Stimulated activated CD8-positive, alpha-beta memory T cell treated with anti-CD3 and anti-CD28 coated beads, Interleukin-7, amount 100 ng/mL, for 24 hours (primary cell): ENCODE measurements around the gene XPR1.
"Not testable (repeated sequence)": the region's sequence is repeated elsewhere in the genome, so short reads cannot be mapped to it uniquely, and the experiment has no call there.

Experiments
- DNase-seq: peaks from one replicate; pipeline ENCODE4 v3.0.0-alpha.2; 2020; ENCODE audit warnings: low read depth

Gene XPR1

DNA sequence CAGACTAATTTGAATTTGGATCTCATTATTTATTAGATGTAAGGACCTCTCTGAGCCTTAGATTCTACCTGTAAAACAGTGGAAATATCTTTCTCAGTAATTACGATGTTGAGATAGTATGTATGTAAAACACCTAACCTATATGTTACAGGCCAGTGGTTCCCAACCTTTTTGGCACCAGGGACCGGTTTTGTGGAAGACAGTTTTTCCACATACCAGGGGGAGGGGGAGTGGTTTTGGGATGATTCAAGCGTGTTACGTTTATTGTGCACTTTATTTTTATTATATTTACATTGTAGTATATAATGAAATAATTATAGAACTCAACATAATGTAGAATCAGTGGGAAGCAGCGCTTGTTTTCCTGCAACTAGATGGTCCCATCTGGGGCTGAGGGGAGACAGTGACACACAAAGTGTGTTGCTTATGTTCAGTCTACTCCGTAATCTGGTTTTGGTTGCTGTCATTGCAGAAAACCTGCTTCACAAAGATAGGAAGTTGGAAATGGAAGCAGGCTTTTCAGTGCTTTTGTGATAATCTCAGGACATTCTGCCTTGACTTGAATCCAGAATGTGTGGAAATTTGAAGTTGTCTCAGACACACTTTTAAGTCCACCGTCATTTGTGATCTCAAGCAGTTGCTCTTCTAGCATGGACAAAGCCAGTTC lies 12.8 kb downstream of the XPR1 start:
- DNase-seq = no peak

DNA sequence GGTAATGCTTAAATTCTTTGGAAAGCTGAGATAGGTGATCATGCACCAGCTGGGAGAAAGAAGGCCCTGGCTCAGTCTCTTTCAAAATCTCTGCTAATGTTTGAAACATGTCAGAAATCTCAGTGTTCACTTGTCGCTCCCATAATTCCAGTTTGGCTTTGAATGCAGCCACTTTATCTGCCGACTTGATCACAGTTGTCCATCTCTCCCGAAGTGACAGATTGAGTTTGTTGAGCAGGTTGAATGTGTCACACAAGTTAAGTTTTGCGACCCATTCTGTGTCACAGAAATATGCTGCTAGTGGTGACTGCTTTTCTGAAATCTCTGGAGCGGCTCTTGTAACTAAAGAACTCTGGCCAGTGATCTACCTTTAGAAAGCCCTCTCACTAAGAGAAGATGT lies 13.4 kb downstream of the XPR1 start:
- DNase-seq = not testable (repeated sequence)

- DNase-seq = no peak
These were observed 14.3 kb downstream of the XPR1 start for GRCh38 chr1:180646093-180646492.

DNA sequence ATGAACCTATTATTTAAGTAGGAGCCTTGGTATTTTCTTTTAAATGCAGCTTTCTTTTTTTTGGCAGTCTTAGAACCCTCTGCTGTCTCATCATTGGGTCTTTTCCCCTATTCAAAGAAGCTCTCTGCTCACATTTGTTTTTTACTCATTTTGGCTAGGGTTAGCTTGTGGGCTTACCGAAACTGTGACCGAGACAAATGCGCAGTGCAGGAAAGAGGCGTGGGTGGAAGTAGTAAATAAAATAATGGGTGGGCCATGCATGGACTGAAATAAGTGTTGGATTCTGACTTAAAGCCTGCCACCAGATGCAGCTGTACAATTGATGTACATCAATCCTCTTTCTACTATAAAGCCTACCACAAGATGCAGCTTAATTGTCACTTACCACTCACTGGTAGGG lies 14.7 kb downstream of the XPR1 start:
- DNase-seq = no peak

DNA sequence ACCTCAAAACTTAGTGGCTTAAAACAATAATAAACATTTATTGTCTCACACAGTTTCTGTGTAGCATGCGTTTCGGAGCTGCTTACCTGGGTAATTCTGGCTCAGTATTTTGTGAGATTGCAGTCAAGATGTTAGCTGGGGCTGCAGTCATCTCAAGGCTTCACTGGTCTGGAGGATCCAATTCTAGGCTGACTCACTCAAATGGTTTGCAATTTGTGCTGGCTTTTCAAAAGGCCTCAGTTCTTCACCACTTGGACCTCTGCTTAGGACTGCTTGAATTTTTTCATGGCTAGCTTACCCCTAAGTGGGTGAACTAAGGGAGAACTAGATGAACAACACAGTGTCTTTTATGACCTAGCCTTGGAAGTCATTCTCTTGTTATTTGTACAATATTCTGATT lies 21.0 kb downstream of the XPR1 start:
- DNase-seq = no peak

DNA sequence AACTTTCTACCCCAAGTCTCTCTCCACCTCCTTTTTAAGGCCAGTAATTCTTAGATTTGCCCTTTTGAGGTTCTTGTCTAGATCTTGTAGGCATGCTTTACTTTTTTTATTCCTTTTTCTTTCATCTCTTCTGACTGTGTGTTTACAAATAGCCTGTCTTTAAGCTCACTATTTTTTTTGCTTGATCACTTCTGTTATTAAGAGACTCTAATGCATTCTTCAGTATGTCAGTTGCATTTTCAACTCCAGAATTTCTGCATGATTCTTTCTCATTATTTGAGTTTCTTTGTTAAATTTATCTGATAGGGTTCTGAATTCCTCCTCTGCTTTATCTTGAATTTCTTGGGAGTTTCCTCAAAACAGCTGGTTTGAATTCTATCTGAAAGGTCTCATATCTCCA lies 30.9 kb downstream of the XPR1 start:
- no peak for DNase-seq

- no peak for DNase-seq
These were observed 38.9 kb downstream of the XPR1 start for GRCh38 chr1:180670681-180671080.

GRCh38 chr1:180672105-180672504 lies 40.3 kb downstream of the XPR1 start:
- no peak for DNase-seq

DNA sequence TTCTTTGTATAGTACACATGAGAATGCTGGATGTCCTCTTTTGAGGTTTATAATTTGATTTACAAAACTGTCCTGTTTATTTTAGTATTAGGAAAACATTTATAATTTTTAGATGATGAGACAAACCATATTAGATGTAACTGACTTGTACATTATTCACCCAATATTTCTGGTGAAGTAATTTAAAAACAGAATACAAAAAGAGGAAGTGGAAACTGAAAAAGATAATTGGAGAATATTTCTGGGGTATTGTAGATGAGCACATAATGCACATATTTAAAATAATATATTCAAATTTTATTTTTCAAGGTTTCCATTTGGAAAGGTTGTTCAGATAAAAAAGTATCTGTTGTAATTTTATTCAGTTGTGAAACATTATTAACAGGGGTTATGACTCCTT lies 40.7 kb downstream of the XPR1 start:
- no peak for DNase-seq

DNA sequence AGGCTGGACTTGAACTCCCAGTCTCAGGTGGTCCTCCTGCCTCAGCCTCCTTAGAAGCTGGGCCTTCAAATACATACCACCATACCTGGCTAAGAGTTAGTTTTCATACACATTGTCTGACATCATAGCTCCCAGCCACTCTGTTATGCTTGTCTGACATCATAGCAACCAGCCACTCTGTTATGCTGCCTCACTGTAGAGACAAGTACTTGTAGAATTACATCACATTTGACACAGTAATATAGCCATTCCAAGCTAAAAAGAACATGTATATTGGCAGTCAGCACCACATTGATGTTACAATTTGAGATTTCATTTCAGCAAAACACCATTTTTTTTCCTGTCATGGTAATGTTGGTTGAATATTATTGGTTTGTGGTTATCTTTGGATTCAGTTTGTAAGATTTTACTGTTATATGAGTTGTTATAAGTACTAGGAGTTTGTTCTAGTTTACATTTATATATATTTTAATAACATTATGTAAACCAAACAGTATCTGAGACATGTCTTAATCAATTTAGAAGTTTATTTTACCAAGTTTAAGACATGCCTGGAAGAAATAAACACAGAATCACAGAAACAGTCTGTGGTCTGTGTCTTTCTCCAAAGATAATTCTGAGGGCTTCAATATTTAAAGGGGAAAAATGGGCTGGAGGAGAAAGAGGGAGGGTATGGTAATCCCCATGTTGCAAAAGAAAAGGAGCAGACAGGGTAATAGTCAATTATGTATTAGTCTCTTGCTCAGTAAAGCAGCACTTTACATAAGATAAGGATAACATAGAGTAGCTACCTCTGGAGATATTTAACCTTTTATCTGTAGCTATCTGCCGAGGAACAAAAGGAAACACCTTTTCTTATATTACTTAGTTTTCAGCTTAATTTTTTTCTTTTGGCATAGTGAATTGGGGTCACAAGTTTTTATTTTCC lies 43.0 kb downstream of the XPR1 start:
- DNase-seq = no peak

- DNase-seq = no peak
These were observed 43.8 kb downstream of the XPR1 start for GRCh38 chr1:180675586-180675985.

DNA sequence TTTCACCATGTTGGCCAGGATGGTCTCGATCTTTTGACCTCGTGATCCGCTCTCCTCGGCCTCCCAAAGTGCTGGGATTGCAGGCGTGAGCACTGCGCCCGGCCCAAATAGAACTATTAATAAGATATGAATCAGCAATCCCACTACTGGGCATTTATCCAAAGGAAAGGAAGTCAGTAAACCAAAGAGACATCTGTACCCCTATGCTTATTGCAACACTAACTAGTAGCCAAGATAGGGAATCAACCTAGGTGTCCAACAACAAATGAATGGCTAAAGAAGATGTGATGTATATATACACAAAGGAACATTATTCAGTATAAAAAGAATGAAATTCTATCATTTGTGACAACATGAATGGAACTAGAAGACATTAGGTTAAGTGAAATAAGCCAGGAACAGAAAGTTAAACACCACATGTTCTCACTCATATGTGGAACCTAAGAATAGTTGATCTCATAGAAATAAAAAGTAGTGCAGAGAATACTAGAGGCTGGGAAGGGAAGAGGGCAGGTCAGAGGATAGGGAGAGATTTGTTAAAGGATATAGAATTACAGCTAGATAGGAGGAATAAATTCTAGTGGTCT lies 48.8 kb downstream of the XPR1 start:
- no peak for DNase-seq

- DNase-seq = not testable (repeated sequence)
These were observed 51.3 kb downstream of the XPR1 start for GRCh38 chr1:180683117-180683516.

DNA sequence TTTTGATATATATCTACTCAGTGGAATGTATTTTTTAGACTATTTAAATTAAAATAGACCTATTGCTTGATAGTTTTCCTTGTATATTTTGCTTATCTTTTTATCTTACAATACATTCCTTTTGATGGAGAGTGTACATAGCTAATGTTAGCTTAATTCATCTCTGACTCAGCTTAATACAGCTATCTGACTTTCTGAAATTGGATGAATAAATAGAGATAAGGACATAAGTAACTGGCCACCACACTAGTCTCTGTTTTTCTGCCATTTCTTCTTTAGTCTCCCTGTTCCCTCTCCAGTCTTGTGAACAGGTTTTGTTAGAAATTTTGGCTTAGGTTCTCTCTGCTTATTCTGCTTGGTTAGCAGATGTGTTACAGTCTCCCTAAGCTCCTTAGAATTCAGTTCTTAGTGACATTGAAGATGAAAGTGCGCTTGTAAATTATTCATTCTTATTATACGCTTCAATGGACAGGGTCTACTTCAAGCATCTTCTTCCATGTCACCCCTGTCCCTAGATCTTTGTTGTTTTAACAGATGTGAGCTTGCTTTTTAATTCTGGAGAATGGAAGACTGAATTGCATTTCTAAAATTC lies 59.6 kb downstream of the XPR1 start:
- DNase-seq = no peak

GRCh38 chr1:180693564-180694244 lies 61.9 kb downstream of the XPR1 start:
- no peak for DNase-seq

GRCh38 chr1:180695282-180695681 lies 63.5 kb downstream of the XPR1 start:
- no peak for DNase-seq

GRCh38 chr1:180696361-180696760 lies 64.5 kb downstream of the XPR1 start:
- DNase-seq = no peak

DNA sequence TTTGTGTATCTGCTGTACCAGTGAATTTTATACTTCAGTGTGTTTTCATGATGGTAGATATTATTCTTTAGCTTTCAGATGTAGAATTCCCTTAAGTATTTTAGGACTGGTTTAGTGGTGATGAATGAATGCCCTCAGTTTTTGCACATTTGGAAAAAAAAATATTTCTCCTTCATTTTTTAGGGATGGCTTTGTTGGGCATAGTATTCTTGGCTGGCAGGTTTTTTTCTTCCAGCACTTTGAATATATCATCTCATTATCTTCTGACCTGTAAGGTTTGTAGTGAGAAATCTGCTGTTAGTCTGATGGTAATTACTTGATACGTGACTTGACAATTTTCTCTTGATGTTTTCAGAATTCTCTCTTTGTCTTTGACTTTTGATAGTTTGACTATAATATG lies 66.8 kb downstream of the XPR1 start:
- DNase-seq = no peak

- DNase-seq = not testable (repeated sequence)
These were observed 70.6 kb downstream of the XPR1 start for GRCh38 chr1:180702376-180702775.

GRCh38 chr1:180710746-180711145 lies 78.9 kb downstream of the XPR1 start:
- DNase-seq = not testable (repeated sequence)

DNA sequence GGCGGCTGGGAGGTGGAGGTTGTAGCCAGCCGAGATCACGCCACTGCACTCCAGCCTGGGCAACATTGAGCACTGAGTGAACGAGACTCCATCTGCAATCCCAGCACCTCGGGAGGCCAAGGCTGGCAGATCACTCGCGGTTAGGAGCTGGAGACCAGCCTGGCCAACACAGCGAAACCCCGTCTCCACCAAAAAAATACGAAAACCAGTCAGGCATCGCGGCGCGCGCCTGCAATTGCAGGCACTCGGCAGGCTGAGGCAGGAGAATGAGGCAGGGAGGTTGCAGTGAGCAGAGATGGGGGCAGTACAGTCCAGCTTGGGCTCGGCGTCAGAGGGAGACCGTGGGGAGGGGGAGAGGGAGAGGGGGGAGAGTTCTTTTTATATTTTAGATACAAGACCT lies 79.4 kb downstream of the XPR1 start:
- not testable (repeated sequence) for DNase-seq

DNA sequence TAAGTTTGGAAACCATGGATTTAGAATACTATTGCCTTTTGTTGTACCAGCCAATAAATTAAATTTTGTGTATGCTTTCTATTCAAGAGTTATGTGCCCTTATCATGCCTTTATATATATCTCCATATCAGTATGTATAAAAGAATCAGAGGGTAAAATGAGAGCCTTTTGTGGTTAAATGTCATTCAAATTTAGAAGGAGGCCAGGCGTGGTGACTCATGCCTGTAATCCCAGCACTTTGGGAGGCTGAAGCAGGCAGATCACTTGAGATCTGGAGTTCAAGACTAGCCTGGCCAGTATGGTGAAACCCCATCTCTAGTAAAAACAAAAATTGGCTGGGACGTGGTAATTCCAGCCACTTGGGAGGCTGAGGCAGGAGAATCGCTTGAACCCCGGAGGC lies 88.9 kb downstream of the XPR1 start:
- no peak for DNase-seq
